Measurements from ENCODE around the gene NUDT2. TPM values are rescaled to one million over a fixed set of nuclear protein-coding genes. Genes with fewer than 3 reads are reported as not detected.

NUDT2 gene
- total RNA-seq, 6 experiments from 2014 or later, result 4.9 to 13.7 (median 11.2) TPM

DNA sequence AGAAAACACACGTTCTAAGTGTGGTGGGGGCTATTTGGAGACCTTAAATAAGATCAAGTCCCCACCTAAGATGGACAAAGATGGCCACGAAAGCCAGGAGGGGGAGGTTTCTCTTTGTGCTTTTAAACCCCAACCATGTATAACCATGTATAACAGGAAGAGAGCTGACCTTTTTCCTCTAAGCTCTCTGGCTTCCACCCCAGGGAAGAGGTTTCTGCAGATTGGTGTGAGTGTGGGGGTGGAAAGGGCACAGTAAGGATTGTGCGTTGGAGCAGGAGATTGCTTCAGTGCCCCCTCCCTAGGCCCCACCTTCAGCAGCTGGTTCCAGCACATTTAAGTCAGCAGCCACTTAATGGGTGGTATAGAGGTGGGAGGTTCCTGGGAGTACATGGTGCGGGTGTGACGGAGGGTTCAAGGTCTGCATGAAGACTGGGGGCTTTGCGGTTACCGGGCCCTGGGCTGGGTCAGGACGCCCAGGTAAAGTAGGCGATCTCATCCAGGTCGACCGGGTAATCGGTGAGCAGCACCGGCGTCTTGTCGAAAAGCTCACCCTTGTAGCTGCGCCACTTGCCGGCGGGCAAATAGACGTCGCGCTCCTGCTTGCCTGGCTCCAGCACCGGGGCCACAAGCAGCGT lies 41.1 kb downstream of the NUDT2 start:
- Histone ChIP-seq H3K36me3 (peaks cover 0 to 24% (median 8%) of the 10 kb centered on the region in 4 donors), H3K9me3 (no peaks in the 10 kb centered on the region), H3K27ac (peak overlapping the region in 1 of 3 donors; percentile 53), H3K27me3 (no peaks in the 10 kb centered on the region), H3K4me1 (peaks cover 0 to 49% (median 10%) of the 10 kb centered on the region in 4 donors), H3K4me3 (no peak overlapping the region)
- ATAC-seq (peak; percentile 25 to 53 (median 42)), DNase-seq (no peak)
- WGBS (ENCODE audit: insufficient coverage, low coverage, low lambda C conversion rate, missing lambda C conversion rate), result 62% methylated on average over 10 of the region's 23 CpGs
- intact Hi-C loops (cut with DNase I), result loop anchor here in 1 of 2 donors (5.0 kb wide), 1 partner anchor 33 kb away; no protein-coding TSS in a partner anchor
- TF ChIP-seq, protein P1, sequence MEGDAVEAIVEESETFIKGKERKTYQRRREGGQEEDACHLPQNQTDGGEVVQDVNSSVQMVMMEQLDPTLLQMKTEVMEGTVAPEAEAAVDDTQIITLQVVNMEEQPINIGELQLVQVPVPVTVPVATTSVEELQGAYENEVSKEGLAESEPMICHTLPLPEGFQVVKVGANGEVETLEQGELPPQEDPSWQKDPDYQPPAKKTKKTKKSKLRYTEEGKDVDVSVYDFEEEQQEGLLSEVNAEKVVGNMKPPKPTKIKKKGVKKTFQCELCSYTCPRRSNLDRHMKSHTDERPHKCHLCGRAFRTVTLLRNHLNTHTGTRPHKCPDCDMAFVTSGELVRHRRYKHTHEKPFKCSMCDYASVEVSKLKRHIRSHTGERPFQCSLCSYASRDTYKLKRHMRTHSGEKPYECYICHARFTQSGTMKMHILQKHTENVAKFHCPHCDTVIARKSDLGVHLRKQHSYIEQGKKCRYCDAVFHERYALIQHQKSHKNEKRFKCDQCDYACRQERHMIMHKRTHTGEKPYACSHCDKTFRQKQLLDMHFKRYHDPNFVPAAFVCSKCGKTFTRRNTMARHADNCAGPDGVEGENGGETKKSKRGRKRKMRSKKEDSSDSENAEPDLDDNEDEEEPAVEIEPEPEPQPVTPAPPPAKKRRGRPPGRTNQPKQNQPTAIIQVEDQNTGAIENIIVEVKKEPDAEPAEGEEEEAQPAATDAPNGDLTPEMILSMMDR (IDR thresholded peaks at IDR 0.05), result no peak
- no peak for TF ChIP-seq POLR2A (IDR thresholded peaks at IDR 0.05)

DNA sequence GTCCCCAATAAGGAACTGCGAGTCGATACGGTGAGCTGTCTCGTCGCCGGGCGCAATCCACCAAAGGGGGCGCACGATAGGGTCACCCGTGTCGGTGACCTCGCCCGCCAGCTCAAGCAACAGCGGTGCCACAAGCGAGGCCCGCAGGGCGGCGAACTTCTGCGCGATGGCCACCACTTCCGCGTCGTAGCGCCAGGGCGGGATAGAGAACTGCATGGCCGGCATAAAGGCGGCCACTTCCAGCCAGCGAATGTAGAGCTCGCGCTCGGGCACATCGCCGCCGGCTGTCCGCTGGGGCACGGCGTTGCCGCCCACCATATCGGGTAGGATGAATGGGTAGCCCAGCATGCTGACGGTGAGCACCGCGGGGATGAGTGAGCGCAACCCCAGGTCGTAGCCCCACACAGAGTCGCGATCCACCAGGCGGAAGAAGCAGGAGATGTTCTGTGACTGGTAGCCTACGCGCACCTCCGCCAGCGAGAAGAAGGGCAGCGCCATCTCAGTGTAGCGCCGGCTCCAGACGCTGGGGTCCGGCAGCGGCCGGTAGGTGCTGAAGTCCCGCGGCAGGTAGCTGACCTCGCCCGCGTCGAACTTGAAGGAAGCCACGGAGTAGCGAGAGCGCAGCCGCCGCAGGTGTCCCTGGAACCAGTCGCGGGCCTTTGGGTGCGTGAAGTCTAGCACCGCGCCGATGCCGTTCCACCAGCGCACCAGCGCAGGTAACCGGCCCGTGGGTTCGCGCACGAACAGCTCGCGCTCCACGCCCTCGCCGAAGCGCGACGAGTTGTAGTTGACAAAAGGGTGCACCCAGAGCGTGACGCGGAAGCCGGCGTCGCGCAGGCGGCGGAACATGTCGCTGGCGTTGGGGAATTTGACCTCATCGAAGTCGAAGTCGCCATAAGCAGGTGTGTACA lies 41.9 kb downstream of the NUDT2 start:
- 89% methylated on average over 36 of the region's 105 CpGs for WGBS (ENCODE audit: insufficient coverage, low coverage, low lambda C conversion rate, missing lambda C conversion rate)
- Histone ChIP-seq H3K27me3 (no peaks in the 10 kb centered on the region), H3K9me3 (no peaks in the 10 kb centered on the region), H3K4me3 (no peak overlapping the region), H3K4me1 (peaks cover 0 to 50% (median 10%) of the 10 kb centered on the region in 4 donors), H3K36me3 (peaks cover 0 to 24% (median 8%) of the 10 kb centered on the region in 4 donors), H3K27ac (peak overlapping the region in 1 of 3 donors; percentile 53)
- ATAC-seq (no peak), DNase-seq (no peak)
- TF ChIP-seq, protein P1 (IDR thresholded peaks at IDR 0.05), result no peak
- intact Hi-C loops (cut with DNase I), result loop anchor here in 1 of 2 donors (5.0 kb wide), 1 partner anchor 34 kb away; no protein-coding TSS in a partner anchor

DNA sequence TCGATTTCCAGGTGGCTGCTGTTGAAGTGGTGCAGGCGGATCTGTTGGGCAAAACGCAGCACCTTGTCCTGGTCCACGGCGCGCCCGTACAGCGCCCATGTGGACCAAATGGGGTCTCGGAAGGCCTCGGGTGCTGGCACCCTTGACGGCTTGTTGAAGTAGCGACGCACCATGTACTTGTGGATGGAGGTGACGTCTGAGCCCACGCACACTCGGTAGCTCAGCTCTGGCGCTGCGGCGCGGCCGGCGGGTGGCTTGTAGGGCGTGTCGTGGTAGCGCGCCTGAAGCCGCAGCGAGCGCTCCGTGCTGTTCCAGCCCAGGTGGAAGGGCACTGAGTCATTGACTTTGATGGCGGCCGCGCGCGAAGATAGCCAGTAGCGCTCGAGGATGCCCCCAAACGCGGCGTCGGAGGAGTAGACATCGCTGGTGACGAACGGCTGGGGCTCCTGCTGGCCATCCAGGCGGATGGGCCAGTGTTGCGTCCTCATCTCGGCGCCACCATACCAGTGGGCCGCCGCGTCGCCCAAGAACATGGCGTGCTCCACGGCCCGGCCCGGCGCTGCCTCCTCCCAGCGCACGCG lies 42.6 kb downstream of the NUDT2 start:
- DNase-seq (no peak), ATAC-seq (no peak)
- no peaks in the 10 kb centered on the region for H3K9me3 ChIP-seq
- TF ChIP-seq, protein P1 (IDR thresholded peaks at IDR 0.05), result no peak
- no peak for TF ChIP-seq POLR2A (IDR thresholded peaks at IDR 0.05)
- peaks cover 0 to 24% (median 8%) of the 10 kb centered on the region in 4 donors for H3K36me3 ChIP-seq
- H3K4me3 ChIP-seq, result no peak overlapping the region
- H3K4me1 ChIP-seq, result peaks cover 0 to 44% (median 8%) of the 10 kb centered on the region in 4 donors
- WGBS (ENCODE audit: insufficient coverage, low coverage, low lambda C conversion rate, missing lambda C conversion rate), result 94% methylated on average over 11 of the region's 60 CpGs
- H3K27ac ChIP-seq, result no peak overlapping the region
- no peaks in the 10 kb centered on the region for H3K27me3 ChIP-seq
- intact Hi-C loops (cut with DNase I), result loop anchor here in 1 of 2 donors (5.0 kb wide), 1 partner anchor 35 kb away; no protein-coding TSS in a partner anchor

- H3K4me1 ChIP-seq, result peaks cover 0 to 41% (median 8%) of the 10 kb centered on the region in 4 donors
- ATAC-seq (no peak), DNase-seq (no peak)
- no peaks in the 10 kb centered on the region for H3K9me3 ChIP-seq
- no peak for TF ChIP-seq POLR2A (IDR thresholded peaks at IDR 0.05)
- TF ChIP-seq, protein P1 (IDR thresholded peaks at IDR 0.05), result no peak
- H3K36me3 ChIP-seq, result peaks cover 0 to 24% (median 8%) of the 10 kb centered on the region in 4 donors
- 82% methylated on average over 21 of the region's 41 CpGs for whole genome bisulfite sequencing (ENCODE audit: insufficient coverage, low coverage, low lambda C conversion rate, missing lambda C conversion rate)
- no peak overlapping the region for H3K27ac ChIP-seq
- no peak overlapping the region for H3K4me3 ChIP-seq
- H3K27me3 ChIP-seq, result no peaks in the 10 kb centered on the region
- intact Hi-C loops (cut with DNase I), result loop anchor here in 1 of 2 donors (5.0 kb wide), 1 partner anchor 35 kb away; no protein-coding TSS in a partner anchor
These were observed 43.2 kb downstream of the NUDT2 start for GRCh38 chr9:34372467-34373011.
